Inferior parietal cortex (tissue), 1 donor: ENCODE data around the gene EEF1AKMT2.
A peak's percentile ranks its signal among the peaks of the same experiment; 100 is the strongest.
"Not testable (repeated sequence)": the region's sequence is repeated elsewhere in the genome, so short reads cannot be mapped to it uniquely, and the experiment has no call there.

ENCODE experiments used
- DNase-seq: peaks from one replicate; pipeline ENCODE4 v3.0.0-alpha.2; 2016; ENCODE audit errors: extremely low spot score

EEF1AKMT2 gene

DNA sequence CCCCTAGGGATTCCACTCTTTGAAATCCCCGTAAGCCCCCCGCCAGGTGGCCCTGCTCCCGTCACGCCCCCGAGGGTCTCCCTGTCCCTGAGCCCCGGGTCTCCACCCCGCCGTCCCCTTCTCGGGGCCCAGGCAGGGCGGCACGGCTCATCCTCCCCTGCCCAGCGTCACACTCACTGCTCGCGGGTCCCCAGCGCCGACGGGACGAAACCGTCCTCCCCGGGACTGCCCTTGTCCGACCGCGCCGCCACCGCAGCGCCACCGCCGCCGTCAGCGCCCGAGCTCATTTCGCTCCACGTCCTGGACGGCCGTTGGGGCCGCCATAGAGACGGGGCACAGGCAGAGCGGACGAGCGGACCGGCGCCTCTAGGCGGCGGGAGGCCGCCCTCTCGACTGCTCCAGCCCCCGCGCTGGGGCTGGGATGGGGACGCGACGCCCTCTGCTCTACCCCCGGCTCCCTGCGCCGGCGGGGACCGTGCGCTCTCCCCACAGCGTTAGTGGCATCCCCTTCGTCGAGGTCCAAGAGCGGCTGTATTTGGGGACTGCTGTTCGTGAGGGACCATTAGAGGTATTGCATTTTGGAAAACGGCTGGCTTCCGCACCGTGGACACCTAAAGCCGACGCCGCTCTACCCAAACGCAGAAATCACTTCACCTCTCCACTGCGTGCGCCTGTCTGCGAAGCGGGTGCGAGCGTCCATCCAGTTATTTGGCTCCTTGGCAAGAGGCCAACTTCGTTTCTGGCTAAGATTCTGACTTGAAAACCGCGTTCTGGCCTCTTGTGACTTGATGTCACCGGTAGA lies at the start of gene EEF1AKMT2:
EEF1AKMT2 (minus strand) TSS at position 341 of the 802 bp plus-strand sequence; CDS start at position 287, 54 bp downstream.
- peak; percentile 83 for DNase-seq

DNA sequence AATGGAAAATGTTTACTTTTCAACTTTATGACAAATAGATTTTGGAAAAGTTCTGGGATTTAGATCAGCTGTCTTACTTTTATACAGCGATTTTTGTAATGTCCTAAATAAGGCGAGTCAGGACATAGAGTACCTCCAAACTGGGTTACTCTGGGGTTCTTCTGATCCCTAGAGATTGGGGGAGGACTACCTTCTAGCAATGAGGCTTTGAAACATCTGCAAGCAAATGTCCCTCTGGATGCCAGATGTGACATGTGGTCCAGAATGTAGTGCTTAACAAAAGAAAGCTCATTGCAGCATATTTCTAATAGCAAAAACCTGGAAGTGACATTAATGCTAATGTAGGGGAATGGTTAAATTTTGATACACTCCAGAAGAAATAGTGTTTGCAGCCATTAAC lies 46.0 kb upstream of the EEF1AKMT2 start:
- DNase-seq = no peak

DNA sequence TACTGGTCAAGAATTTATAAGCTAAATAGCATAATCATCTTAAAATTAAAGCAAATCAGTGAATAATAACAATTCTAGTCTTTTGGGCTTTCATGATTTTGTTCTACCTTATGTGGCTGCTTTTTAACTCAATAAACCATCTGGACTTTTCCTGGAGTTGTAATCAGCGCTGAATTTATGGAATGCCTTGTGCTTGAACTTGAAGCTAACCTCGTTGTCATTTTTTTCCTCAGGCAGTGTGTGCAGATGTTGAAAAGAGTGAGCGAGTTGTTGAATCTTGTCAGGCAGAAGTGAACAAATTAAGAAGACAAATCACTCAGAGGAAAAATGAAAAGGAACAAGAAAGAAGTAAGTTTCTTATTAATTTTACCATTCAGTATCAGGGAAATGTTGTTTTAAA lies 39.4 kb upstream of the EEF1AKMT2 start:
- DNase-seq = no peak

DNA sequence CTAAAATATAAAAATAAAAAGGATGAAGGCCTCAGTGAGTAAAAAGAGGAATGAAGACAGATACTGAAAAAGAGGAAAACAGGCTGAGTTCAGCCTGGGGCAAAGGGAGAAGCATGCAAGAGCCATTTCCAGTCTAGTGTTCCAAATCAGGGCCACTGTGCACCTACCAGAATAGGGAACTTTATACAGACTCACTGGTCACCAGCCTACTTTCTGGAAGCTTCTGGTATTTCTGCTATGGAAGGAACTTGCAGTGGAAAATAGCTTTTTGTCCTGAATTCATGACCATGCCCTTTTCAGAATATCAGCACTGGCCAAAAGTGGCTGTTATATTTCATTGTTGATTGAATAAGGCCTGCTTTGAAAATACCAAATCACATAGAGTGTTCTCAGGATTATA lies 38.8 kb upstream of the EEF1AKMT2 start:
- DNase-seq = no peak

DNA sequence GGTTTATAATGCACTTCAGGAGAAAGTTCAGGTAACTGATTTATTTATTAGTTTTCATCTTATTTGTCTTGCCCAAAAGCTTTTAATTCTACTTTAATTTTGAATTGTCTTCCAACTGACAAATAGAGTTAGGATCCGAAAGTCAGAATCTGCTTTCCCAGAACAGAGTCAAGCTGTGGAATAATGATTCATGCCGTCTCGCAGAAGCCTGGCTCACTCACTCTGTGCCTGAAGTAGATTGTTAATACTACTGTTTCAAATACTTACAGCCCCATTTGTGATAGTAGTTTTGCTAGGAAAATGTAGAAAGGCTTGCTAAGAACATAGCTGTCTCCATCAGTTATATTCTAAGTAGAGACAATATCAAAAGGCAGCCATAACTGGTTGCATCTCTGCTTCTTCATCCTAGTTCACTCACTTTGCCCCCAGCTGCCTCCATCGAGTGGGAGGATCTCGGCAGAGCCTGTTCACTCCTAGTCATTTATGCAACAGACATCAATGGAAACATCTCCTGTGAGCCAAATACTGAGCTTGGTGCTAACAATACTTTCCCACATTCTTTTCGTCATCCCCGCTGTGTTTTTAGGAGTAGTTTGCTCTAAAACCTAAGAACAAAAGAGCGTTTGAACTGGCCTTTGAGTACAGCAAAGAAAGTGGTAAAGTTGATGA lies 37.9 kb upstream of the EEF1AKMT2 start:
- DNase-seq = peak; percentile 40

DNA sequence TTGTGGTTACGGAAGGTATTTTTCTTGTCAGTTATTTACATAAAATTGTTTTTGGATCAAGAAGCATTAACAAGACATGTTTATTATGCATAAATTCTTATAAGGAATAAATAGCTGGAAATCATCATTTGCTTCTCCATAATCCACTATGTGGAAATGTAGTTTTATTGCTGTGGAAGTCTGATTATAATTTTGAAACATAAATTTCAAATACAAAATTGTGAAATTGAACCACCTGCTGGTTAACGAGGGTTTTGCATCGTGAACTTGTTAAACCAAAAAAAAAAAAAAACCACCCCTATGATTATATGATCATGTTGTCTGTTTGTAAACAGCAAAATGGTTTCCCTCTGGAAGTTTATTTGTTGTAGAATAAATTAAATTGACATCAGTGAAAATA lies 35.8 kb upstream of the EEF1AKMT2 start:
- peak; percentile 56 for DNase-seq

DNA sequence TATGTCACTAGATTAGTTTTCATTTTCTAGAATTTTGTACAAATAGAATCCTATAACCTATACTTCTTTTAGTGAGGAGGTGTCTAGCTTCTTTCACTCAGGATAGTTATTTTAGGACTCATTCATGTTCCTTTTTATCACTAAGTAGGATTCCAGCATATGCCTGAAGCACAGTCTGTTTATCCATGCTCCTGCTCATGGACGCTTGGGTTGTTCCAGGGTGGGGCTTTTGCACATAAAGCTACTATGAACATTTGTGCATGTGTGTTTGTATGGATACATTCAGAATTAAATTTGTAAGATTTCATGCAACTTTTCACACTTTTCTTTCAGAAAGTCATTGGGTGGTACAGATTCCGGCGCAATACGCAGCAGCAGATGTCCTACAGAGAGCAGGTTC lies 34.6 kb upstream of the EEF1AKMT2 start:
- DNase-seq = no peak

DNA sequence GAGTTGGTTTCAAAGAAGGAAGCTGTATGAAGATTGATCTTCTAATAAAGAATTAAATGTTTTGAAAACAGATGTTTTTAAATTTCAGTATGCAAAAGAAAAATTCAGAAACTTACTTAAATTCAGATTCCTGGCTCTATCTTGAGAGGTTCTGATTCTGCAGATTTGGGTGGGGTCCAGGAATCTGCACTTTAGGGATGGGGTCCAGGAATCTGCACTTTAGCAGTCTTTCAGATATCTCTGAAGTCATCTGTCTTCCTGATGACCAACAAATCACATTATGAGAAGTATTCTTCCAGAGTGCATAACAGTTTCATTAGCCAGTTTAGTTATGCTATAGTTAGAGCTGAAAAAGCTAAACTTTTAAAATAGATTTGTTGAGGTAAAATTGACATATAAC lies 34.0 kb upstream of the EEF1AKMT2 start:
- DNase-seq = no peak

DNA sequence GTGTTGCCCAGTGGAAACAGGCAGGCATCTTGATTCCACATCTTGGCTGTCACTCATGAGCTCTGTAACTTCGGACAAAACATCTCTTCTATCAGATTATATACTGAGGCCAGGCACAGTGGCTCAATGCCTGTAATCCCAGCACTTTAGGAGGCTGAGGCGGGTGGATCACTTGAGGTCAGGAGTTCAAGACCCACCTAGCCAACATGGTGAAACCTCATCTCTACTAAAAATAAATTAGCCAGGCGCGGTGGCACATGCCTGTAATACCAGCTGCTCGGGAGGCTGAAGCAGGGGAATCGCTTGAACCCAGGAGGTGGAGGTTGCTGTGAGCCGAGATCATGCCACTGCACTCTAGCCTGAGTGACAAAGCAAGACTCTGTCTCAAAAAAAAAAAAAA lies 33.2 kb upstream of the EEF1AKMT2 start:
- DNase-seq = not testable (repeated sequence)

DNA sequence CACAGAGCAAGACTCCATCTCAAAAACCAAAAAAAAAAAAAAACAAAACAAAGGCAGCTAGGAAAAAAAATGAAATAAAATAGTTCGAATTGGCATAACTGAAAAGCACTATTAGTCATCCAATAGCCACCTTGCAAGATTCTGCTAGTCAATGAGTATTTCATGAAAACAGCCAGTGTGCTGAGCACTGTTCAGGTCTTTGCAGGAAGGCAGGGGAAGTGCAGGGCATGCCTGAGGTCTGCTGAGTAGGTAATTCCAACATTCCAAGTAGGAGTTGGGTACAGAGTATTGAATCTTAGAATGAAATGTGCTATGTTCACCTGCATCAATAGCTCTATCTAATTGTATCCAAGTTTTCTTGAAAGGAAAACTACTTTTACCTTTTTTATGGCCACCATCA lies 32.8 kb upstream of the EEF1AKMT2 start:
- no peak for DNase-seq

DNA sequence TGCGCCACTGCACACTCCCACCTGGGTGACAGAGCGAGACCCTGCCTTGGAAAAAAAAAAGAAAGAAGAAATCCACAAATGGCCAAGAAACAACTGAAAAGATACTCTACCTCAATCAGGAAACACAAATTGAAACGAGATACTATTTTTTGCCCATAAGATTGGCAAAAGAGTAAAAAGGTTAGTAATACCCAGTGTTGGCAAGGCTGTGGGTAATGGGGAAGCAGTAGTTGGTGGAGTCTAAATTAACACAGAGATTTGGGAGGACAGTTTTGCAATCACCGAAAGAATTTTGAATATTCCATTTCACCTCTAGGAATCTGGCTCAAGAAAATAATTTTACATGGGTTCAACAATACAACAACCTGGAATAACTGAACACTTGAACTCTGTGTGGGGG lies 29.8 kb upstream of the EEF1AKMT2 start:
- no peak for DNase-seq

DNA sequence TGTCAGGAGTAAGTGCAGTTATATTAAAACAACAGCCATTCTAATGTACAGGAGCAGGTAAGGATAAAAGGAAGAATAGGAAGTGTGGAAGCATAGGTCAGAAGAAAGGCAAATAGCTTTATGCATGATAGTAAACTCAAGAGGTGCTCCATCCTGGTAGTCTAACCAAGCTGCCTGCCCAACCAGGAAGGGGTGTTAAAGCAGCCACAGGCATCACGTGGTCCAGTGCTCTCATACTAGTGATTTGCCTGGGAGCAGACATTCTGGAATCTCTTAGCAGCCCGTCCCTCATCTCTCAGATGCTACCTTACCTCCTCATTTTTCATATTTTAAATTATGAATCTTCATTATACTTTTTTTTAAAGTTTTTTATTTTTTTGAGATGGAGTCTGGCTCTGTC lies 28.4 kb upstream of the EEF1AKMT2 start:
- no peak for DNase-seq

DNA sequence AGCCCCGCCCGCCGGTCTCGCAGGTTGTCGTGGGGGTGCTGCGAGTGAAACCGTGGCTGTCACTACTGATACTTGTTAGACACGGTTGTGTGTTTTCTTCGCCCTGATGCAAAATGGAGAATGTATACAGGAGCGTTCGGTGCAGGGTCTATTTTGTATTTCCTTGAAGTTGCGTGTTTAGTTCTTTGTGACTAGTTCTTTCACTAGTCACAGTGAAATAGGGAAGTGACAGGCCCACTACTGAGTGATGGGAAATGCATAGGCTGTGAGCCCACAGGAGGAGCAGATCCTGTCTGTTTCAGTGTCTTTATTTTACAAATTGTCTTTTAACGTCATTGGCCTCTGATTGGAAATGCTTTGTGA lies 10.6 kb upstream of the EEF1AKMT2 start:
- no peak for DNase-seq

DNA sequence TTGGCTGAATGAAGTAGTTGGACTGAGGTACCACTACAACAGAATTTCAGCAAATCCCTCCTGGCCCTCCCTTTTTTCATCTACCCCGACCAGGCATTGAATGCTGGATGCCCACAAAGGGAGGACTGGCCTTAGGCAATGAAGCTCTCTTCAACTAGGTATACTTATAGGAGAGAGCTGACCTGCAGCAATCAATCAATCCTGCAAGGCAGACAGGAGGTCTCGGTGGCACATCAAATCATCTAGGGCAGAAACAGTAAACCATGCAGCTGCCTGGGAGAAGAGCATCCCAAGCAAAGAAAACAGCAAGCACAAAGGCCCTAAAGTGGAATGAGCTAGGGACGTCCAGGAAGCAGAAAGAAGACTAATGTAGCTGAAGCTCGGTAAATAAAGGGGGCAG lies 7.5 kb upstream of the EEF1AKMT2 start:
- DNase-seq = no peak

DNA sequence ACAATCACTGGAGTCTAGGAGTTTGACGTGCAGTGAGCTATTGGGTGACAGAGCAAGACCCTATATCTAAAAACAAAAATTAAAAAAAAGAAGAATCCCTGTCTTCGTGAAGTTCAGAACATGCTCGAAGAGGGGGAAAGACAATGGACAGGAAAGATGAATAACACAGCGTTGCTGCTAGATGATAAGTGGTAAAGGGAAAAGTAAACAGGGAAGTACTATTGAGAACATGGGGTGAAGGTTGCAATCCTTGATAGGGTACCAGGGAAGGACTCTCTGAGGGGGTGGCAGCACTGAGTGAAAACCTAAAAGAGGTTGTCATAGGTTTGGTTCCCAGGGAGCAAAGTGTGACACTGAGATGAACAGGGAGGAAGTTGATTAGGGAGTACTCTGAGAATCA lies 7.1 kb upstream of the EEF1AKMT2 start:
- no peak for DNase-seq

DNA sequence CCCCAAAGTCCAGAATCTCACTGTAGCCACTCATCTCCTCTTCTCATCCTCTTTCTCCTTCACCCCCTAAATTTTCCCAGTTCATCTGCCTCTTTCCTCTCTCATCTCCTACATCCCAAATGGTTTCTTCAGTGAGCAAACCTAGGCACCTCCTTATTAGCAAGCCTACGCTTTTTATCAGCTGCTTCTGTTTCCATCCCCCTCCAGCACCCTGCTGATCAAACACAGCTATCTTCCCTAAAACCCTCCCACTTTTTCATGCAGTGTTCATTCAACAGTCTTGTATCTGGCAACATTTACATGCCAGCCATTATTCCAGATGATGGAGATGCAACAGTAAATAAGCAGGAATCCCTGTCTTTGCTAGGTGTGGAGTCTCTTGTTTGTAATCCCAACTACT lies 6.7 kb upstream of the EEF1AKMT2 start:
- no peak for DNase-seq

DNA sequence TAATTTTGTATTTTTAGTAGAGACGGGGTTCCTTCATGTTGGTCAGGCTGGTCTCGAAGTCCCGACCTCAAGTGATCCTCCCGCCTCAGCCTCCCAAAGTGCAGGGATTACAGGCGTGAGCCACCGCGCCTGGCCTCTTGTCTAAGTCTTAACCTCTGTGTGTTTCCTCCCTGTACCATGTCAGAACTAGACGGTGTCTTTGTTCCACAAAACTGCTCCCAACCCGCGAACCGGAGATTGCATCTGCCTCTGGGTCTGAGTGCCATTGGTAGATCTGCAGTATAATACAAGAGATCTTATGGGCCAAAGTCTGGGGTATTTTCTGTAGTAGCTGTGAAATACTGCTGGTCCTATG lies 1.3 kb upstream of the EEF1AKMT2 start:
- DNase-seq = no peak

DNA sequence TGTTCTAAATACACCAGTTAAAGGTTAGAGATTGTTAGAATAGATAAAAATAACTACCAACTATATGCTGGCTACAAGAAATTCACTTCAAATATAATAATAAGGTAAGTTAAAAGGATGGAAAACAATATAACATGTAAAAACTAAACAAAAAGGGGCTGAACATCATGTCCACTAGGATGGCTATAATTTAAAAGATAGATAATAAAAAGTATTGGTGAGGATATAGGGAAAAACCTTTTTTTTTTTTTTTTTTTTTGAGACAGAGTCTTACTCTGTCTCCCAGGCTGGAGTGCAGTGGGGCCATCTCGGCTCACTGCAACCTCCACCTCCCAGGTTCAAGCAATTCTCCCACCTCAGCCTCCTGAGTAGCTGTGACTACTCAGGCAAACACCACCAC lies 8.8 kb downstream of the EEF1AKMT2 start:
- DNase-seq = not testable (repeated sequence)

DNA sequence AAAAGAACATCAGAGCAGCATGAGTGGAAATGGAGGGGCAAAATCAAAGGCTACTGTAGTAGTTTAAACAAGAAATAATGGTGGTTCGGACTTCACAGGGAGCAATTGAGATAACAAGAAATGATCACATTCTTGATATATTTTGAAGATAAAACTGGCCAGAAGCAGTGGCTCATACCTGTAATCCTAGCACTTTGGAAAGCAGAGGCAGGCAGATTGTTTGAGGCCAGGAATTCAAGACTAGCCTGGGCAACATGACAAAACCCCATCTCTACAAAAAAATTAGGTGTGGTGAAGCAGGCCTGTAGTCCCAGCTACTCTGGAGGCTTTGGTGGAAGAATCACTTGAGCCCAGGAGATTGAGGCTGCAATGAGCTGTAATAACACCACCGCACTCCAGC lies 22.9 kb downstream of the EEF1AKMT2 start:
- DNase-seq = no peak

DNA sequence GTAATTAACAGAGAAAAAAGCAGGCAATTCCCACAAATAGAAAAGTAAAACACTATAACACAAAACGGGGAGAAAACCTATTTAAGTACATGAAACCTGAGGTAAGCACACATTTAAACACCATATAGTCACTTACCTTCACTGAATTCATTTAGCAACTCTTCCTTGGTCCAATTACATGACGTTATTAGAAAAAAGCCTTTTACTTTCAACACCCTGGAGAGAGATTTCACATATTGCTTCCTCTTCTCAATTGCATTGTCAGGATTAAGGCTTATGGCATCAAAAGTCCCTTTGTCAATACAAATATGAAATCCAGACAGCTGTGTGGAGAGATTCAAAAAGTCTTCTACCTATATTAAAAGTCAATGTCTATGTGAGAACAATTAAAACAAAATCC lies 26.4 kb downstream of the EEF1AKMT2 start:
- no peak for DNase-seq

DNA sequence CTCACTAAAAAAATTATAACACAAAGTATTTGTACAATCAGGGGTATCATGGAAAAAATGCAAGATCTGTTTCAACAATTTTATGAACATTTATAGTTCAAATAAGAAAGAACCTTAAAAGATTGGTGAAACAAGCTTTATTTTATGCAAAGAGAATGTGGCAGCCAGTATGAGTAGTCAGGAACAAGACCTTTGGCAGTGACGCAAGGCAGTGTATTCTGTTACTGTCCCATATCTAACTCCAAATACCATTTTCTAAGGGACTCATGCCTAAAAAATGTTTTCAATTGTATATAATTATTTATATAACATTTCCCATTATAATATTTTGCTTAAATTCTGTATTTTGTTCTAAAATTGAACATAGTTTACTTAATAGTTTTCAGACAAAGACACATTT lies 28.4 kb downstream of the EEF1AKMT2 start:
- no peak for DNase-seq

DNA sequence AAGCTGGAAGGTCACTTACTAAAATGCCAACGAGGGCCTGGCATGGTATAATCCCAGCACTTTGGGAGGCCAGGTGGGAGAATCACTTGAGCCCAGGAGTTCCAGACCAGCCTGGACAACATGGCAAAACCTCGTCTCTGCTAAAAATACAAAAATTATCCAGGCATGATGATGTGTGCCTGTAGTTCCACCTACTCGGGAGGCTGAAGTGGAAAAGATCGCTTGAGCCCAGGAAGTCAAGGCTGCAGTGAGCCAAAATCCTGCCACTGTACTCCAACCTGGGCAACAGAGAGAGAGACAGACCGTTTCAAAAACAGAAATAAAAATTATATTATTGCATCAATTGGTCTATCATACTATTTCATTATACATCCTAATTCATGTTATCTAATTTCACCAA lies 29.4 kb downstream of the EEF1AKMT2 start:
- no peak for DNase-seq

DNA sequence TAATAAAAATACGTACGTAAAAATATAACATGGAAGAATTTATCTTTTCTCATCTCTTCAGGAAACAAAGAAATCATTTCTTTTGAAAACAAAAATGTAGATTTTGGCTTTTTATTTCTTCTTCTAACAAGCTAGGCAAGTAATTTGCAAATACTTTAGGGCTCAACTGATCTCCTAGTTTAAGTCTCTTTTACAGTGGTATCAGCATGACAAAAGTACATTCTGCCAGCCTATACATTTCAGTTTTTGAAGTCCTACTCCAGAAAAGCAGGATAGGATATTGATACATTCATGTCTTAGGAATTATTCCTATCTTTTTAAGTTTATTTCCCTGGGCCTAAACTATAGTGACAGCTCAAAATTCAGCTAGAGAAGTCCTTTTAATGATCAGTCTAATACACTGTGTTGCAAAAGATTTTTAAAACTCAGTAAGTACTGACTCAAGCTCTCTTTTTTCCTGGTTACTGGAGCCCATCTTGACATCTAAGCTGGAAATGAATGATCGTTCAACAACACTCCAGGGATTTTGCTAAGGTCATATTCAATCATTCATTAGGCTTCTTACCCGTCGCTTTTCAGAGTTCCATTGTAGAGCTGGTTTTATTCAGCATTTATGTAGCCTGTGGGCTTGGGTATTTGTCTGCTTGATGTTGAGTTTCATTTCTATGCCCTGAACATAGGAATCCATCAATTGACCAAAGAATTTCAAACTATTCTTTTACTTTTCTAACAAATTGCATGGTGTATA lies 35.4 kb downstream of the EEF1AKMT2 start:
- DNase-seq = no peak
